HG03064 (cell line): Measurements from ENCODE around the gene KAT2B.
A peak's percentile ranks its signal among the peaks of the same experiment; 100 is the strongest.
"Not testable (repeated sequence)": the region's sequence is repeated elsewhere in the genome, so short reads cannot be mapped to it uniquely, and the experiment has no call there.

Source experiments
- ATAC-seq: cut with Tn5 transposase; IDR thresholded peaks from one replicate; pipeline ENCODE4 v1.9.1; 2021; ENCODE audit warnings: low read depth; ENCODE audit not compliant: unreplicated experiment

Gene KAT2B

DNA sequence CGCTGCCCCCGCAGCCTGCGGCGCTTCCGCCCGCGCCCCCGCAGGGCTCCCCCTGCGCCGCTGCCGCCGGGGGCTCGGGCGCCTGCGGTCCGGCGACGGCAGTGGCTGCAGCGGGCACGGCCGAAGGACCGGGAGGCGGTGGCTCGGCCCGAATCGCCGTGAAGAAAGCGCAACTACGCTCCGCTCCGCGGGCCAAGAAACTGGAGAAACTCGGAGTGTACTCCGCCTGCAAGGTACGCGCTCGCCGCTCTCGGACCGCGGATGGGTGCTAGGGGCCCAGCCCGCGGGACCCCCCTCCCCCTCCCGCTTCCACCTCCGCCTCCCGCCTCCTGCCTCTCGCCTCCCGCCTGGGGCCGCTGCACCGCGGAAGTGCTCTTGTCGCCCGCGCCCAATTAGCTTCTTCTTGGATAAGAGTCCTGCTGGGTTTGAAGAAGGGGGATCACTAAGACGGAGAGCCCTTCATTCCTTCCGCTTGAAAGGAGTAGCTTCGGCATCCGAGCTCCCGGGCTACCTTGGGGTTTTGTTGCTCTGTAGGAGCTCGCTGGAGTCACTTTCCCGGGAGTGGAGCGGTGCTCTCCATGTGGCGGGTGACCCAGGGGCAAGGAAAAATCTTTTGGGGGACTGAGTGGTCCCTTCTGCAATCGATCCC is 426 bp downstream of the KAT2B start:
- peak; percentile 42 for ATAC-seq

DNA sequence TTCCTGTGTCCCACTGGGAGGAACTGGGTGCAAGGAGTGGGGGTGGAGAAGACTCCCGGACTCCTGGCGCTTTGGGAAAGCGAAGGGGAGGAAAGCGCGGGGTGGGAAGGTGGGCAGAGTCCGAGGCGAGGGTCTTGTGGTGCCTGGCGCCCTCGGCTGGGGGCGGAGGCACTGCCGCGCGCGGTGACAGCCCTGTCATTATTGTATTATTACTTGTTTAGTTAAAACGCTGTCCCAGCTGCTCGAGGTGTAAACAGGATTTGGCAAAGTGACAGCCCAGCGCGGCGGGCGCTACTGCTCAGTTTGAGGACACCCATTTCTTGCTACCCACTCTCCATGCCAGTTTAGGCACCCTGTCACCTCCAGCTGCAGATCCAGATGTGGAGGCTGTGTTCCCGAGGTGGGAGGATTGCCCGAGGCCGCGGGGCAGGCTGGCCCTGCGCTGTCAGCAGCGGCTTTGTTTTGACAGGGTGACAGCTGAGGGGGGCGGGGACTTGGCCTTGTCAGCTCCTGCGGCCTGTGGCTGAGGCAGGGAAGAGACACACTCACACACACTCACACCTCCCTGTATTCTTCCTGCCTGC is 1.0 kb downstream of the KAT2B start:
- peak; percentile 41 for ATAC-seq

DNA sequence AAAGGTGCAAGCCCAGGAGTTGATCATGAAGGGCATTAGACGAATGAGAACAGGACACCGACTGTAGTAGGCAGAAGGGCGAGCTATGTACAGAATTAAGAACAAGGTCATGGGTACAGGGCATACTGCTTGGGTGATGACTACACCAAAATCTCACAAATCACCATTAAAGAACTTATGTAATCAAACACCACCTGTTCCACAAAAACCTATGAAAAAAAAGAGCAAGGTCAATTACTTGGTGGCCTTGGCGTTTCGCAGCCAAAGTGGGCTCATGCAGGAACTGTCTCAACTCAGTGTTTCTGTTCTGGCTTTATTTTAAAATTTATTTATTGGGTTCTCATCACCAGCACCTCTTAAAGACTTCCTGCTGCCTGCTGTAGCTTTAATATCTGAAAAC is 2.1 kb downstream of the KAT2B start:
- no peak for ATAC-seq

DNA sequence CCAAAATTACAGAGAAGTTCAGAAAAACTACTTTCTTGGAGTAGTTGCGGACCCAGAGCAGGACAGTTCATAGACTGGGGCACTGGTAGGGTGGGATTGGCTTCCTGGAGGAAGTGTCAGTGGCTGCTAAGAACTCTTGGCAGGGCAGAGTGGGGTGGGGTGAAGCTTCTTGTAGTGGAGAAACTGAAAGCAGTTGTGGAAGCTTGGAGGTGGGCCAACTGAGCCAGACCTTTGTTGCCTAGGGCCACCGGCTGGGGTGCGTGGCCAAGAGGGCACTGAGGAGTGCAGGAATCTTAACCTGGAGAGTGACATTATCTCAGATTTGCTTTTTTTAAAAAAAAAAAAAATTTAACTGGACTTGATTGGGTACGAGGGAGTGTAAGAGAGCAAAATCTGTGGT is 3.1 kb downstream of the KAT2B start:
- ATAC-seq: peak; percentile 18

DNA sequence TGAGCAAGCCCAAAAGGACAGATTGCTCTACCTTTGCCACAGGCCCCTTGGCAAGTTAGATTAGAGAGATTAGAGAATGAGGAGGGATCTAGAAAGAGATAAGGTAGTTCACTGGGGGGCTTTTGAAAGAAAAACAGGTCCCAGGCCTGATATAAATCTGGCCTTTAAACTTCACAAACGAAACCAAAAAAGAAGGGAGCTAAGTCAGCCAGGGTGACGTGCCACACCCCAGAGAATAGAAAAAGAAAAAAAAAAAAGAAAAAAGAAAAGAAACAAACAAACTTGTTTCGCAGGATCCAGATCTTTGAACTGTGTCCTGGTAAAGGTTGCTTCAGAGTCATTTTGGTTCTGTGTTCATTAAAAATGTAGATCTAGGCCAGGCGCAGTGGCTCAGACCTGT is 3.6 kb downstream of the KAT2B start:
- ATAC-seq: no peak

DNA sequence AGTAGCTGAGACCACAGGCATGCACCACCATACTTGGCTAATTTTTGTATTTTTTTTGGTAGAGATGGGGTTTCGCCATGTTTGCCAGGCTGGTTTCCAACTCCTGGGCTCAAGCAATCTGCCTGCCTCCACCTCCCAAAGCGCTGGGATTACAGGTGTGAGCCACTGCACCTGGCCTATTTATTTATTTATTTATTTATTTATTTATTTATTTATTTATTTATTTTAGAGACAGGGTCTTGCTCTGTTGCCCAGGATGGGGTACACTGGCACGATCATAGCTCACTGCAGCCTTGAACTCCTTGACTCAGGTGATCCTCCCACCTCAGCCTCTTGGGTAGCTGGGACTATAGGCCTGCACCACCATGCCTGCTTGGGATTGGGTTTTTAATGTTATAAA is 4.9 kb downstream of the KAT2B start:
- ATAC-seq: not testable (repeated sequence)

DNA sequence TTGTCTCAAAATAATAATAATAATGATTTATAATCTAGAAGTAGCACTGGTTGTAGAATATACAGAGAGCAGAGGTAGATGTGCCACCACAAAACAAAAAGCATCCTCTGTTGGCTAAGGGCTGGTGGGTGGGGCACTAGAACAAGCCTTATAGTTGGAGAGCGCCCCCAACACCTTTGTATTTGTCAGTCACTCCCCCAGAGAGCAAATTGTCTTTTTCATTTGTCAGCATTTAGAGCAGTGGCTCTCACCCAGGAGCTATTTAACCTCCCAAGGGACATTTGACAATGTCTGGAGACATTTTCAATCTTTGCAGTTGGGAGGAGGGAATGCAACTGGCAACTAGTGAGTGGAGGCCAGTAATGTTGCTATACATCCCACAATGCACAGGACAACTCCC is 6.3 kb downstream of the KAT2B start:
- no peak for ATAC-seq

DNA sequence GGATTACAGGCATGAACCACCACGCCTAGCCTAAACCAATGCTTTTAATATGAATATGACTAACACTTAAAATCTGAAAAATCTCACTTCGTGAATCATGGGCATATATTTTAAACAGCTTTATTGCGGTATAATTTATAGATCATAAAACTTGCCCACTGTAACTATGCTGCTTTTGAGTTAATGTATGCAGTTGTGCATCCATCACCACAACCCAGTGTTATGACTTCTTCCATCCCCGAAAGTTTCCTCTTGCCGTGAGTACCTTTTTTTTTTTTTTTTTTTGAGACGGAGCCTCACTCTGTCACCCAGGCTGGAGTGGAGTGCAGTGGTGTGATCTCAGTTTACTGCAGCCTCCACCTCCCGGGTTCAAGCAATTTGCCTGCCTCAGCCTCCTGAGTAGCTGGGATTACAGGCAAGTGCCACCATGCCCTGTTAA is 7.1 kb downstream of the KAT2B start:
- no peak for ATAC-seq

DNA sequence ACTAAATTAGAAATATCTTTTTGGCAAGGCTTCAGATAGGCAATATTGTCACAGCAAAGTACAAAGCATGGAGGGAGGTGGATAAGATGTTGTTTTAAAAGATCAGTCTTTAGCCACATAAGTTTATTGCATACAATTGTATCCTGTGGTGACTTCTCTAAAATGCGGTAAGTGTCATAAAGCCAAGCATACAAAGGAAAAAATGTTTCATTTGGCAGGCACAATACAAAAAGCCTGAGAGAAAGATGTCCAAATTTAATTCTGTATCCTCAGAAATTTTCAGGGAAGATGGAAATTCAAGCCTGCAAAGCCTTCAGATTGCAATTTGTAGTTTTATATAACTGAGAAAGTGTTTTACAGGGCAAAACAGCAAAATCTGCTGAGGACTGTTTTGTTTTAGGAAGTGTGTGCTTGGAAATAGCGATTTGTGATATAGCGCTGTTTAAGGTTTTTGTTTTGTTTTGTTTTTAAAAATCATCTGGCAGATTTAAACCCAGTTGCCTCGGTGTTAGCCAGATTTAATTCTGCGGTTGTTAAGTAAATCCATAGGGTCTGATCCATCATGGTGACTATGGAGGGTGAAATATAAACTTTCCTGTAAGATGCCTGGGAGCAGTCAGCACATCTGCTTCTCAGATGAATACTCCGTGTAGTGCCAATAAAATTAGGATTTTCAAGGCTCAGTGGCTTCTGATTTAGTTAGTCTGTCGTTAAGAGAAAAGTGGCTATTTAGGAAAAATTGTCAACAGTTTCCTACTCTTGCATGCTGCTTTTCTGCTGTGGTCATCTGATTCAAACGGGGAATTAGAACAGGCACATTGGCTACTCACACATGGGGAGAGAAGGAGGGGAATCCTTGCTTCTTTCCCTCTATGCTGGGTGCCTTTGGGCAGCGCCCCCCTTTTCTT is 8.0 kb downstream of the KAT2B start:
- no peak for ATAC-seq

DNA sequence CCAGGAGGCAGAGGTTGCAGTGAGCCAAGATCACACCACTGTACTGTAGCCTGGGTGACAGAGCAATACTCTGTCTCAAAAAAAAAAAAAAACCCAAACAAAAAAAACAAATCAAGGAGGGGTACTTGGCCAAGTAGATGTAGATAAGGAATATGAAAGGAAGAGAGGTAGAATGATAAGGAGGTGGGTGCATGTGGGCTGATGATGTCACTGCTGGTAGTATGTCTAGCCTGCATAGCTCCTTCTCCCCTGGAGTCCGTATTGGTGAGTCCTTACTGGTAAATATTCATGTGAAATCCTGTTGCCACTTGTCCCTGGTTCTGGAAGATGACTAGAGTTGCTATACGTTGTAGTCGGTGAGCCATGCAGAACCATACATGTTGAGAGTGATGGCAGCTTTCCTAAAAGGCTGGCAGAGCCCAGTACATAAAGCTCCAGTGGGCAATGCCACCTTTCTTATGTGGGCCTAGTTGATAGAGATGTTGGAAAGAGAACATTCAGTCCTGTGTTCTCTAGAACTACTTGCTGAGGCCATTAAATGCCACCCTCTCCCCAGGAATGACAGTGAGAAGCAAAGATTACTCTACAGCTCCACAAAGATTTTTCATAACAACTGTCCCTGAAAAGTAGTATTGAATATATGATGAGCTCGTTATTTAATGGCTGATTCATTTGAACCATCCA is 11.0 kb downstream of the KAT2B start:
- ATAC-seq: no peak

DNA sequence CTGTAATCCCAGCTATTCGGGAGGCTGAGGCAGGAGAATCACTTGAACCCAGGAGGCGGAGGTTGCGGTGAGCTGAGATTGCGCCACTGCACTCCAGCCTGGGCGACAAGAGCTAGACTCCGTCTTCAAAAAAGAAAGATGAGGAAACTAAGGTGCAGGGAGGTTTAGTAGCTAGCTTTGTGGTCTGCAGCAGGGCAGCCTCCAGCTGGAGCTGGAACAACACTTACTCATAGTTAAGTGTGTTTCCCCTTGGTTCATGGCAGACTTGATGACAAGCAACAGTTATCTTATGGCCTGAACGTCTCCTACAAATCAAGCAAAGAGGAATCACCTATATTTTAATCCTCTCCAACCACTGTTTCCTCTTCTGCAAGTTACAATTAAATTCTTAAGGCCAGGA is 12.6 kb downstream of the KAT2B start:
- ATAC-seq: no peak

DNA sequence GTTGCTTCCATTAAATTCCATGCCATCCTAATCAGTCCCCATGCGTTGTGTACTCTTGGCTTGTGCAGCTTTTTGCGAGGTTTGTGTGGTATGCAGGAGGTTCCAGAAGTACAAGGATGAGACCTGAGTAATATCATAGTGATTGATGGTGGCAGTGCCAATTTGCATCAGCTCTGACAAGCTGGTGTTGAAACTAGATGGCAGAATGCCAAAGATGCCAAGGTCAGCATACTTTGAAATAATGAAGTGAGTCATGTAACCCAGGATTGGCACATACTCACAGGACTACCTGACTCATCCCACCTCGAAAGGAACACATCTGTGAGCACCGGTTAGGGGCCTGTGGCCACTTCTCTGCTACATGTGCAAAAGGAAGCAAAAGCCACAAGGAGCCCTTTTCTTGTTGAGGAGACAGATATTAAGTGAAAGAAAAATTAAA is 14.3 kb downstream of the KAT2B start:
- ATAC-seq: peak; percentile 86

DNA sequence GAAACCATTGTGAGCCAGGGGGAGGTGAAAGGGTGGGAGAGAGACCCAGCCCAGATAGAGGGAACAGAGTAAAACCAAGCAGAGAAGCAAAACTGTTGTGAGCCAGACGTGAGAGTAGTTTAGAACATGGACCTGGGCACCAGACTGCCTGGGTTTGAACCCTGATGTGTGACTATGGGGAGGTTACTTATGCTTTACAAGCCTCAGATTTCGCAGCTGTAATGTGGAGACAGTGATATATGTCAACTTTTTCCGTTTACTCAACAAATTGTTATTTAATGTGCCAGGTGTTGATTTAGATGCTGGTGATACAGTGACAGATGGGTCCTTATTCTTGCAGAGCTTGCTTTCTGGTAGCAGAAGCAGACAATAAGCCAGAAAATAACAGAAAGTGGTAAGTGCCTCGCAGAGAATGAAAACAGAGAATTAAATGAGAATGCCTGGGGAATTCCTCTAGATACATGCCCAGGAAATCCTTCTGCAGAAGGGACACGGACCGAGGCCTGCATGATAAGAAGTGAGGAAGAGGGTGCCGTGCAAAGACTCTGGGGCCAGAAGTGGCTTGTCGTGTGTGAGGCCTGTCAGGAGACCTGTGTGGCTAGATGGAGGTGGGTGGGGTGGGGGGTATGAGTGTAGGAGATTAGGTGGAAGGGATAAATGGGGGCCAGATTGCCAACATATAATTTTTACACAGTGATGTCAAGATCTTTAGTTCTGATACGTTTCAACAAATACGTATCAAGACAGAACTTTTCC is 15.0 kb downstream of the KAT2B start:
- peak; percentile 12 for ATAC-seq

DNA sequence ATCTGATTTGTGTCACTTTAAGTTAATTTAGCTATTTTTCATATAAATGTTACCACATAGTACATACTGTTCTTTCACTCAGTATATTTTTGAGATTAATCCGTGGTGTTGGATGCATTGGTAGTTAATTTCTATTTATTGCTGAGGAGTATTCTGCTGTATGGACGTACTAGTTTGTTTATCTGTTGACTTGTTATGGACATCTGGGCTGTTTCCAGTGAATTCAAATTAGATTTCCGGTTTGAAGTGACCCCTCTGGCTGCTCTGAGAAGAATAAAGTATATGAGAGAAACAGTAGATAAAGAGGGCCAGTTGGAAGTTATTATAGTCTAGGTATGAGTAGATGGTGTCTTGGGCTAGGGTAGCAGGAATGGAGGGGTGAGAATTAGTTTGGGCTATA is 15.6 kb downstream of the KAT2B start:
- ATAC-seq: no peak

DNA sequence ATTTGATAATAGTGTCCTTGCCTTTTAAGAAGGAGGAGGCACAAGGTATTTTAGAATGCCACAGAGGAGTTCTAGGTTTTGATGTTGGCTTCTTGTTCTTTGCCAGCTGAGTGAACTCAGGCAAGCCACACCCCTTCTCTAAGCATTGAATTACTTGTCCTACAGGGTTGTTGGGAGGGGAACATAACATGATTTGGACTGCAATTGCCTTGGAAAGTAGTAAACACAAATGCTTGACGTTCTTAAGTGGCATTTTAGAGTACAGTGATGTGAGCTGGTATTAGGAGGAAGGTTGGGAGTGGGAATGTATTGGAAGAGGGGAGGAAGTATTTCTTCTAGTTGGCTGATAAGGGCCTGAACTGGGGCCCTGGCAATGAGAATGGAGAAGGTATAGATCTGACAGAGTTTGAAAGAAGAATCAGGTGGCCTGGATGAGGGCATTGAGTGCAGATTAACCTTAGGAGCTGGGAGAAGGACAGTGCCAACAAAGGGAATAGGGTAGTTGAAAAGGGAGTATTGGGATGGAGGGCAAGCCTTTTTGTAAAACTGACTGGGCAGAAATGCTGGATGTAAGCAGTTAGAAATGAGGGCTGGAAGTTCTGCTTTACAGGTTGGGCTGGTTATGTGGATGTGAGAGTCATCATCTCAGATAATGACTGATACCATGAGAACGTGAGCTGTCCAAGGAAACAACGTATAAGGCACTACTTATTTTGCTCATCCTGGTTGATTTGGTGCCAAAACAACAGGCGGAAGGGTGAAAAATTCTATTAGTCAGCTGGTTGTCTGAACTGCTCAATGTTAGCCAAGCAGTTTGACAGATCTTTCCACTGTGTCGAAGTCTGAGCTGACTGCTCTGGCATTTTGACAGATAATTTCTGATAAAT is 16.7 kb downstream of the KAT2B start:
- ATAC-seq: no peak

DNA sequence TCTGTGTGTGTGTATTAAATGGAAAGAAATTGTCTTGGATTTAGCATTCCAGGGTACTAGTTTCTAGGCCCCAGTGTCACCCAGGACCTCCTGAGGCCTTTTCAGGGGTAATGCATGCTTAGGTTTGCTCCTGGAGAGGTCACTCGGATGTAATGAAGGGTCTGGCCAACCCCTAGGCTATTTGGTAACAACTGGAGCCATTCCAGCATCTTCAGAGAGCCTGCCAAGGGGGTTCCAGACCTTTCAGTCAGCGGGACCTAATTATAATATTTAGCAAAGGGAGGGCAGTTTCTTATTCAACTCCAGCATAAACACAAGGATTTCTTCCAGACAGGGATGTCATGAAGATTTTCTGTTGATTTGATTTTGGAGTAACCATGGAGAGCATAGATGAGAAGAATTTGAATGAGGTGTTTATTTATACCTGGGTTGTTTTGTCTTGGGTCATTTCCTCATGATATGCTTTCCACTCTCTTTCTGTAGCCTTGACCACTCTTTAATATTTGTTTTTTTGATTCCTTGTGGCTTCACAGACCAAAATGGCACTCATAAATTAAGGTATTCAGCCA is 17.4 kb downstream of the KAT2B start:
- ATAC-seq: no peak

DNA sequence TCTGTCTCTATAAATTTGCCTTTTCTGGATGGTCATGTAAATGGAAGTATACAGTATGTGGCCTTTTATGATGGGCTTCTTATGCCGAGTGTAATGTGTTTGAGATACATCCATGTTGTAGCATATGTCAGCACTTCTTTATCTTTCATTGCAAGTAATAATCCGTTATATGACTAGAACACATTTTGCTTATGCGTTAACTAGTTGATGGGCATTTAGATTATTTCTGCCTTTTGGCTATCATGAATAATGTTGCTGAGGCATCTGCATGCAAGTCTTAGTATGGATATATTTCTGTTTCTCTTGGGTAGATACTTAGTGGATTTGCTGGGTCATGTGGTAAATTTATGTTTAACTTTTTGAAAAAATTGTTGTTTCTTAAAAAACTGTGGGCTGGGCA is 19.7 kb downstream of the KAT2B start:
- ATAC-seq: no peak

DNA sequence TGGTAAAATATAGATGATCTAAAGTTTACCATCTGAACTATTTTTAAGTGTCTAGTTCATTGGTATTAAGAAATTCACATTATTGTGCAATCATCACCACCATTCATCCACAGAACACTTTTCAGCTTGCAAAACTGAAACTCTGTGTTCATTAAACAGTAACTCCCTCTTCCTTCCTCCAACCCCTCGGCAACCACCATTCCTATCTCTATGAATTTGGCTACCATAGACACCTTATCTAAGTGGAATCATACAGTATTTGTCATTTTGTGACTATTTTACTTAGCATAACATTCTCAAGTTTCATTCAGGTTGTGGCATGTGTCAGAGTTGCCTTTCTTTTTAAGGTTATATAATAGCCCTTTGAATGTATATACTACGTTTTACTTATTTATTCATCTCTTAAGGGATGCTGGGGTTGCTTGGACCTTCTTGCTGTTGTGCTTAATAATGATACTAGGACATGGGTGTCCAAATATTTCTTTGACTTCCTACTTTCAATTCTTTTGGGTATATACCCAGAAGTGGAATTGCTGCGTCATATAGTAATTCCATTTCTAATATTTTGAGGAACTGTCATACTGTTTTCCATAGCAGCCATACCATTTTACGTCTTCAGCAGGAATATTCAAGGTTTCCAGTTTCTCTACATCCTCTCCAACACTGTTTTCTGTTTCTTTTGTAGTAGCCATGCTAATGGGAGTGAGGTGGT is 20.9 kb downstream of the KAT2B start:
- ATAC-seq: peak; percentile 65
